HG03025 (cell line): Measurements from ENCODE around the gene FZD2.
"Not testable (repeated sequence)": the region's sequence is repeated elsewhere in the genome, so short reads cannot be mapped to it uniquely, and the experiment has no call there.

Source experiments
- ATAC-seq: cut with Tn5 transposase; IDR thresholded peaks from one replicate; pipeline ENCODE4 v1.9.1; 2021; ENCODE audit warnings: mild to moderate bottlenecking, moderate library complexity; ENCODE audit not compliant: unreplicated experiment, low FRiP score

FZD2 gene

DNA sequence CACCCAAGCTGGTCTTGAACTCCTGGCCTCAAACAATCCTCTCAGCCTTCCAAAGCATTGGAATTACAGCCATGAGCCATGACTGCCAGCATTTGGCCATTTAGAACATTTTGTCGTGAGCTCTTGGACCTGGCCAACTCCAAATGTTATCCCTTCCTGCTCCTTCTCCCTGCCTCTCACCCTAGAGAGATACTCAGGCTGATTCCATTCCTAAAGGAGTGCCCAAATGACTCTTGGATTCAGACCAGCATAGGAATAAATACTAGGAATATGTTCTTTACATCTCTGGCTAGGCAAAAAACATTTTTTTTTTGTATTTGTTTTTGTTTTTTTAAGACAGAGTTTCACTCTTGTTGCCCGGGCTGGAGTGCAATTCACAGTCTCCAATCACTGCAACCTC, 15.5 kb downstream of the FZD2 start:
- no peak for ATAC-seq

- ATAC-seq: no peak
Observed at GRCh38 chr17:44575403-44575802, 18.1 kb downstream of the FZD2 start.

DNA sequence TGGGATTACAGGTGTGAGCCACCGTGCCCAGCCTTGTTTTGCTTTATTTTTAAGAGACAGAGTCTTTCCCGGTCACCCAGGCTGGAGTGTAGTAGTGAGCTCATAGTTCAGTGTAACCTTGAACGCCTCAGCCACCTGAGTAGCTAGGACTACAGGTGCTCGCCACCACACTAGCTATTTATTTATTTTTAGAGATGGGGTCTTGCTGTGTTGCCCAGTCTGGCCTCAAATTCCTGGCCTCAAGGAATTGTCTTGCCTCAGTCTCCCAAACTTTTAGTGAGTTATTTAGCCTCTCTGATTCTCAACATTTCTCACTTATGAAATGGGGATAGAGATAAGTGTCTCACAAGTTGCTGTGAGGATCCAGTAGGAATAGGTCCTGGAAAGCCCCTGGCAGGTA, 21.7 kb downstream of the FZD2 start:
- no peak for ATAC-seq

DNA sequence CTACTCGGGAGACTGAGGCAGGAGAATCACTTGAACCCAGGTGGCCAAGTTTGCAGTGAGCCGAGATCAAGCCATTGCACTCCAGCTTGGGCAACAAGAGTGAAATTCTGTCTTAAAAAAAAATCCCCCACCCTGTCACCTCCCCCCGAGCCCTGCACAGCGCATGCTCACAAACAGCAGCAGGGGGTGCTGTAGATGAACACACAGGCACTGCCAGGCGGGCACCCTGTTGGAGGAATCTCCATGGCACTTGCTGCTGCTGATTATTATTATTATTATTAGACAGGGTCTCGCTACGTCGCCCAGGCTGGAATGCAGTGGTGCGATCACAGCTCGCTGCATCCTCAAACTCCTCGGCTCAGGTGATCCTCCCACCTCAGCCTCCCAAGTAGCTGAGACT, 24.6 kb downstream of the FZD2 start:
- ATAC-seq: no peak

DNA sequence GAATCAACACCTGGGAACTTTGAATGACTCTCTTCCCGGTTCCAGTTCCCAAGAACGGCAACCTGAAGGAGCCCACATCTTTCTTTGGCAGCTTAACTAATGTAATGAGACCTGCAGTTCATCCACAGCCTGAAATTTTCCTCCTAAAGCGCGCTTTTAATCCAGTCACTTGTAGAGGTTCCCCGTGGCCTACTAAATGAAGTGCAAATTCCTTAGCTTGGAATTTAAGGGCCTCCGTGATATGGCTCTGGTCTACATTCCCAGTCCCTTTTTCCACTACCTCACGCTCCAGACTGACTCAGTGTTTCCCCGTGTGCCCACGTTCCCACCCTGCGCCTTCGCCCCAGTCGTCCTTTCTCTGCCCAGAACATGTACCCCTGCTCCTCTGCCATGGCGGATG, 27.2 kb downstream of the FZD2 start:
- ATAC-seq: no peak

DNA sequence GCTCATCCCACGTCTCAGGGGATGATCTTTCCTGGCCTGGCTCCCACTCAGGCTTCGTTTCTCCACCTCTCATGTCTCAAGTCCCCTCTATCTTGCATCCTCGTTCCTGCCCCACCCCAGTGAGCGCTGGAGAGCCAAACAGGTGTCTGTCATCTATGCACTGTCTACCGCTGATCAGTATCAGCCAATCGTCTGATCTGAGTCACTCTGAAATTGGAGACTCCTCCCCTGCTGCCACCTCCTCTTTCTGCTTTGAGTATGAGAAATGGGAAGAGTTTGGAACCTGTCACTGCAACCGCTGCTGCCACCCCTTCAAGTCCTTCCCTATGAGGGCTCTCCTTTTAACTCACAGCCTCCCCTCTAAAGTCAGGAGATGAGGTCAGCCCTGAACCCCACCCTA, 28.0 kb downstream of the FZD2 start:
- ATAC-seq: no peak

GRCh38 chr17:44587339-44587738, 30.1 kb downstream of the FZD2 start:
- ATAC-seq: no peak

DNA sequence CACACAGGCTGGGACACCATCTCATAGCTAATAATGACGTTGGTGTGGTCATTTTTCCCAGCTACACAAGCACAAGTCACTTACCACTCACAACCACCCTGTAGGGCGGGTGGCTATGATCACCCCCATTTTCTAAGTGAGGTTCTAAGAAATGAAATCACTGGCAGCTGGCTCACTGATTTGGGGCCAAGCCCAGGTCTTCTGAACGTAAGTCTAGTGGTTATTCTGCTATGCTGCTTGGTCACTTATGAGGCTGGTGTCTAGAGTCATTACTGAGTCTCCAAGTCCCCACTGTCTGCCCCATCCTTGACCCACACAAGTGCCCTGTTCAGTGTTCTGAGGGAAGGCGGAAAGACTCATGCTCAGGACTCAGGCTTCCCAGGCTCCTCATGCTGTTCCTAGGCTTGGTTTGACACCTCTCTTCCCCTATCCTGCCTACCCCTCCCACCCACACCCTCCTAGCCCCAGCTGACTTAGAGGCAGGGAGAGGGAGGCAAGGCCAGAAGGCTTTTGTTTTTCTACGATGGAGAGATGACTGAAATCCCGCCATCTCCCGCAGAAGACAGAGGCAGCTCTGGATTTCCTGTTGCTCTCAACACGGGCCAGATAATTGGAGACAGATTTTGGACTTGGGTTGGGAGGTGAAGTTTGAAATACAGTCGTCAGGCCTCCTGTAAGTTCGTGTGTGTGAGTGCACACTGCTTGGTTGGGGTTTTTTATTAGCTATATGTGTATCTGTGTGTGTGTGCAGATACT, 32.2 kb downstream of the FZD2 start:
- ATAC-seq: no peak

- ATAC-seq: not testable (repeated sequence)
Observed at GRCh38 chr17:44590072-44590462, 32.8 kb downstream of the FZD2 start.

- not testable (repeated sequence) for ATAC-seq
Observed at GRCh38 chr17:44590762-44591161, 33.5 kb downstream of the FZD2 start.

DNA sequence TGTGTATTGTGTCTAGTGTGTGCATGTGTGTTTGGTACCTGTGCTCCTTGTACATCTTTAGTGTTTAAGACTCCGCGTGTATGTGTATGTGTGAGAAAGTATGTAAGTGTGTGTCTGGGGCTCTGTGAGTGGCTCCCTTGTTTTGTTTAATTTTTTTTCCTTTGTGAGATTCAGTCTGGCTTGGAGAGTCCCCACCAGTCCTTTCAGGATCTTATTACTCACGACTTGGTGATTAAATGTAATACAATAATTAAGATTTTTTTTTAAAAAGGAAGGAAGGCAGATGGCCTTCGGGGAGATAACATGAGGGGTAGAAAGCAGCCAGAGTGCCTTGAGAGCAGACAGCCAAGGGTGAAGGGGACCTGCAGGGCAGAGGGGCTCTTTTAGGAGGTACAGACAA, 33.9 kb downstream of the FZD2 start:
- no peak for ATAC-seq

- ATAC-seq: no peak
Observed at GRCh38 chr17:44593156-44593555, 35.9 kb downstream of the FZD2 start.

- ATAC-seq: no peak
Observed at GRCh38 chr17:44595216-44595775, 38.0 kb downstream of the FZD2 start.

DNA sequence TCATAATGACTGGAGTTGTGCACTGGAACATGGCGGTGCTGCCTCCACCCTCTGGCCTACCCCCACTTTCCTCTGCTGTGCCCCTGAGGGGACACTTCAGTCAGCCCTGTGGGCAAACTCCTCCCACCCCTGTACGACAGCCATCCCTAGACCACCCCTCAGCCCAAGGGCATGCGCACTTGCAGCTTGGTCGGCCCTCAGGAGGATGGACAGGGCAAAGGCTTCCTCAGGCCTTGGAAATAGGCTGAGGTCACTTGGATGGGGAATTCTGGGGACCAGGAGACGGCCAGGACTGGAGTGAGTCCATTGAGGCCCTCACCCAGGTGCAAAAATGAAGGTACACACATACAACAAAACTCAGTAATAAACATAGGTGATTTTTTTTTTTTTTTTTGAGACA, 41.0 kb downstream of the FZD2 start:
- ATAC-seq: no peak

DNA sequence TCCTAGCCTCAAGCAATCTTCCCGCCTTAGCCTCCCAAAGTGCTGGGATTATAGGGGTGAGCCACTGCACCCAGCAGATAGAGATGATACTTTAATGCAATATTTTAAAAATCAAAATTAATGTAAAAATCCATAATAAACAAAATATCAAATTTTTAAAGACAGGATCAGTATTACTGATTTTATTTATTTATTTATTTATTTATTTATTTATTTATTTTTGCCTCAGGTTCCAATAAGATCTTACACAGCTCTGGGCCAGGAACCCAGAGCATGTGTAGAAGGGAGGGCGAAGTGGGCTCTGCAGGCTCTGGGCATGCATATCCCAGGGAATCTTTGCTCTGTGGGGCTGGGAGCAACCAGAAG, 41.6 kb downstream of the FZD2 start:
- no peak for ATAC-seq

- no peak for ATAC-seq
Observed at GRCh38 chr17:44599298-44600175, 42.3 kb downstream of the FZD2 start.

GRCh38 chr17:44601539-44601938, 44.3 kb downstream of the FZD2 start:
- no peak for ATAC-seq

DNA sequence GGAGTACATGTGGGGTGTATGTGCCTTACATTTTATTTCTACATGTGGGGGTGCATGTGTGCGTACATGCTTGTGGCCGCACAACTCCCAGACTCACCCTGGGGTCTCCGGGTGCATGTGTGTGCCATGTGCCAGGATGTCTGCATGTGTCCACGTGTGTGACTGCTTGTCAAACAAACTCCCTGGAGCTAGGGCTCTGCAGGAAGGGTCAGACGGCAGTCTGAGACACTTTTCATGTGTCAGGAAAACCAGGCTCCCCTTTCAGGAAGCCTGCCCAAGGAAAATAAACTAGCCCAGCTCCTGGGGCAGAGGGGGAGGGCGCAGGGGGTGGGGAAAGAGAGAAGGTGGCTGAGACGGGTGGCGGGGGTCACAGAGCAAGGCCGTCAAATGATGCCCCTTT, 44.7 kb downstream of the FZD2 start:
- ATAC-seq: no peak

DNA sequence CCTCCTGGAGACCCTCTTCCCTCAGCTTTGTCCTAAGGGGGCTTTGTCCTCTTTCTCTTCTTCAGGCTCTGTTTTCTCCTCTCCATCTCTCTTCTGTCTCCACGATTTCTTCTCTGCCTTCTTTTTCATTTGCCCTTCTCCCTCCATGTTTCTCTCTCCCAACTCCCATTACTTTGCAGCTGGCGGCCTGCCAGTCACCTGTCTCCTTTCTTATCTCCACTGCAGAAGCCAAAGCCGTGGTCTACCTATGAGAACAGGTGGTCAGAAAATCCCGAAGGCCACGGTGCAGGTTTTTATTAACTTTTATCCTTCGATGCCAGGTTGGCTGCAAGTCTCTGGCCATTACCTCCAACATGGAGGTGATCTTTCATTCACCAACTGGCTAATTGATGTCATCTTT, 45.1 kb downstream of the FZD2 start:
- ATAC-seq: no peak

GRCh38 chr17:44602970-44603369, 45.7 kb downstream of the FZD2 start:
- ATAC-seq: no peak

- ATAC-seq: no peak
Observed at GRCh38 chr17:44604116-44604761, 47.0 kb downstream of the FZD2 start.
